ENCODE measurements around the gene REXO1. TPM values are rescaled to one million over a fixed set of nuclear protein-coding genes. Genes with fewer than 3 reads are reported as not detected.

The REXO1 gene
- total RNA-seq, 1 experiment from 2014 or later = 14.4 TPM

GRCh38 chr19:1853295-1854038, 5.2 kb upstream of the REXO1 start:
- in situ Hi-C loops (cut with HindIII; ENCODE audit: low pct_unique_long_range_greater_than_20kb, low sequenced_read_pairs) = no loop called here
- peak; percentile 63 for DNase-seq (ENCODE audit: low read depth)

- in situ Hi-C loops (cut with HindIII; ENCODE audit: low pct_unique_long_range_greater_than_20kb, low sequenced_read_pairs) = no loop called here
- no peak for DNase-seq (ENCODE audit: low read depth)
These were observed 4.4 kb upstream of the REXO1 start for GRCh38 chr19:1852581-1853128.

- in situ Hi-C loops (cut with HindIII; ENCODE audit: low pct_unique_long_range_greater_than_20kb, low sequenced_read_pairs) = no loop called here
These were observed 3.6 kb upstream of the REXO1 start for GRCh38 chr19:1851654-1852580.

GRCh38 chr19:1850809-1851653, 2.7 kb upstream of the REXO1 start:
- DNase-seq (ENCODE audit: low read depth) = no peak
- in situ Hi-C loops (cut with HindIII; ENCODE audit: low pct_unique_long_range_greater_than_20kb, low sequenced_read_pairs) = no loop called here

More at GRCh38 chr19:1851654-1852580, 3.6 kb upstream of the REXO1 start:
- DNase-seq (ENCODE audit: low read depth) = no peak

GRCh38 chr19:1849886-1850398, 1.7 kb upstream of the REXO1 start:
- no peak for DNase-seq (ENCODE audit: low read depth)
- in situ Hi-C loops (cut with HindIII; ENCODE audit: low pct_unique_long_range_greater_than_20kb, low sequenced_read_pairs) = no loop called here

- in situ Hi-C loops (cut with HindIII; ENCODE audit: low pct_unique_long_range_greater_than_20kb, low sequenced_read_pairs) = no loop called here
- DNase-seq (ENCODE audit: low read depth) = no peak
These were observed 820 bp upstream of the REXO1 start for GRCh38 chr19:1849132-1849474.

- in situ Hi-C loops (cut with HindIII; ENCODE audit: low pct_unique_long_range_greater_than_20kb, low sequenced_read_pairs) = no loop called here
- no peak for DNase-seq (ENCODE audit: low read depth)
These were observed 442 bp downstream of the REXO1 start for GRCh38 chr19:1847684-1848398.

GRCh38 chr19:1847348-1847683, 967 bp downstream of the REXO1 start:
- no peak for DNase-seq (ENCODE audit: low read depth)
- in situ Hi-C loops (cut with HindIII; ENCODE audit: low pct_unique_long_range_greater_than_20kb, low sequenced_read_pairs) = no loop called here

- DNase-seq (ENCODE audit: low read depth) = no peak
- in situ Hi-C loops (cut with HindIII; ENCODE audit: low pct_unique_long_range_greater_than_20kb, low sequenced_read_pairs) = no loop called here
These were observed 1.6 kb downstream of the REXO1 start for GRCh38 chr19:1846517-1847204.

GRCh38 chr19:1845642-1846041, 2.6 kb downstream of the REXO1 start:
- in situ Hi-C loops (cut with HindIII; ENCODE audit: low pct_unique_long_range_greater_than_20kb, low sequenced_read_pairs) = no loop called here
- DNase-seq (ENCODE audit: low read depth) = no peak

GRCh38 chr19:1845125-1845515, 3.2 kb downstream of the REXO1 start:
- DNase-seq (ENCODE audit: low read depth) = no peak
- in situ Hi-C loops (cut with HindIII; ENCODE audit: low pct_unique_long_range_greater_than_20kb, low sequenced_read_pairs) = no loop called here

GRCh38 chr19:1844513-1845124, 3.7 kb downstream of the REXO1 start:
- in situ Hi-C loops (cut with HindIII; ENCODE audit: low pct_unique_long_range_greater_than_20kb, low sequenced_read_pairs) = no loop called here
- DNase-seq (ENCODE audit: low read depth) = no peak

GRCh38 chr19:1843646-1844394, 4.5 kb downstream of the REXO1 start:
- in situ Hi-C loops (cut with HindIII; ENCODE audit: low pct_unique_long_range_greater_than_20kb, low sequenced_read_pairs) = no loop called here
- no peak for DNase-seq (ENCODE audit: low read depth)

GRCh38 chr19:1843116-1843515, 5.2 kb downstream of the REXO1 start:
- in situ Hi-C loops (cut with HindIII; ENCODE audit: low pct_unique_long_range_greater_than_20kb, low sequenced_read_pairs) = no loop called here
- no peak for DNase-seq (ENCODE audit: low read depth)

GRCh38 chr19:1841209-1841924, 6.9 kb downstream of the REXO1 start:
- no peak for DNase-seq (ENCODE audit: low read depth)
- in situ Hi-C loops (cut with HindIII; ENCODE audit: low pct_unique_long_range_greater_than_20kb, low sequenced_read_pairs) = no loop called here
